Measurements from ENCODE around the gene DGKD.

DNA sequence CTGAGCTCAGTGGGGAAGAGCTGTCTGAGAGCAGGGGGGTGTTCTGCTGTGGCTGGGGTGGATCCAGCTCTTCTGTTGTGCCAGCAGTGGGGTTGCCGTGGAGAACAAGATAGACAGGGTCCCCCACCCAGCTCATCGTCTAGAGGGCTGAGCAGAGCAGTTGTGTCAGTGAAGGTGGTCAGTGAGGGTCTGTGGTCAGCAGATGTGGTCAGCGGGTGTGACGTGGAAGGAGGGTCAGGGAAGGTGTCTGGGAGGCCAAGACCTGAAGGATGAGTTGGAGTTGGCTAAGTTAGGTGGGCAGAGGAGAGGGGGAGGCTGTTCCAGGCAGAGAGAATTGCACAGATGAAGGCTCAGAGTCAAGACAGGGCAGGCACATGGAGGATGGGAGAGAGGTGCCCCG, 103.1 kb downstream of the DGKD start:
- TF ChIP-seq, protein P1, sequence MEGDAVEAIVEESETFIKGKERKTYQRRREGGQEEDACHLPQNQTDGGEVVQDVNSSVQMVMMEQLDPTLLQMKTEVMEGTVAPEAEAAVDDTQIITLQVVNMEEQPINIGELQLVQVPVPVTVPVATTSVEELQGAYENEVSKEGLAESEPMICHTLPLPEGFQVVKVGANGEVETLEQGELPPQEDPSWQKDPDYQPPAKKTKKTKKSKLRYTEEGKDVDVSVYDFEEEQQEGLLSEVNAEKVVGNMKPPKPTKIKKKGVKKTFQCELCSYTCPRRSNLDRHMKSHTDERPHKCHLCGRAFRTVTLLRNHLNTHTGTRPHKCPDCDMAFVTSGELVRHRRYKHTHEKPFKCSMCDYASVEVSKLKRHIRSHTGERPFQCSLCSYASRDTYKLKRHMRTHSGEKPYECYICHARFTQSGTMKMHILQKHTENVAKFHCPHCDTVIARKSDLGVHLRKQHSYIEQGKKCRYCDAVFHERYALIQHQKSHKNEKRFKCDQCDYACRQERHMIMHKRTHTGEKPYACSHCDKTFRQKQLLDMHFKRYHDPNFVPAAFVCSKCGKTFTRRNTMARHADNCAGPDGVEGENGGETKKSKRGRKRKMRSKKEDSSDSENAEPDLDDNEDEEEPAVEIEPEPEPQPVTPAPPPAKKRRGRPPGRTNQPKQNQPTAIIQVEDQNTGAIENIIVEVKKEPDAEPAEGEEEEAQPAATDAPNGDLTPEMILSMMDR (IDR thresholded peaks at IDR 0.05) = no peak
- TF ChIP-seq POLR2A (IDR thresholded peaks at IDR 0.05) = no peak
